Suprapubic skin (tissue), 4 donors: ENCODE data around the gene ANKRD35.

ENCODE experiments used
- CTCF ChIP-seq, 2 donors: fragments of 200-600 bp in 1 of 2; fragments of 450-650 bp in 1 of 2; sonication (generic) in 1 of 2; IDR thresholded peaks; one replicate each; pipeline ENCODE4 v1.5.1; 2016 to 2019; ENCODE audit warnings: antibody characterized with exemption in 2 of 2, mild to moderate bottlenecking in 1 of 2, moderate library complexity in 1 of 2
- POLR2A ChIP-seq, 2 donors: fragments of 450-650 bp; IDR thresholded peaks; one replicate each; pipeline ENCODE4 v1.6.1; 2017; ENCODE audit warnings: antibody characterized with exemption in 2 of 2, mild to moderate bottlenecking in 2 of 2, moderate library complexity in 2 of 2
- POLR2AphosphoS5 ChIP-seq, 3 donors: sonication (generic); formaldehyde crosslinking; IDR thresholded peaks; one replicate each; pipeline ENCODE4 v1.6.1; 2017; ENCODE audit warnings: antibody characterized with exemption in 3 of 3

- TF ChIP-seq POLR2A (IDR thresholded peaks at IDR 0.05) = no peak
- TF ChIP-seq CTCF (IDR thresholded peaks at IDR 0.05) = no peak
- no peak for TF ChIP-seq POLR2AphosphoS5 (IDR thresholded peaks at IDR 0.05)
Measured at GRCh38 chr1:145858238-145858900, 27.3 kb downstream of the ANKRD35 start.
